Smooth muscle cell (in vitro differentiated cells): ENCODE results near the gene USP32. TPM values are rescaled to one million over a fixed set of nuclear protein-coding genes. Genes with fewer than 3 reads are reported as not detected.
"Not testable (repeated sequence)": the region's sequence is repeated elsewhere in the genome, so short reads cannot be mapped to it uniquely, and the experiment has no call there.

Experiments used
- DNase-seq: peaks from one replicate; lab custom pipeline; 2025; ENCODE audit not compliant: unreplicated experiment; lab: John Stamatoyannopoulos, UW
- H2AFZ ChIP-seq: fragments of 200-600 bp; sonication (generic); 2 replicates; pipeline ENCODE4 v1.6.0; 2016; ENCODE audit warnings: antibody characterized with exemption, low read depth, mild to moderate bottlenecking
- H3F3A ChIP-seq: fragments of 200-600 bp; sonication (generic); 2 replicates; pipeline ENCODE4 v1.6.0; 2017; ENCODE audit warnings: antibody characterized with exemption, low read depth
- H3K27ac ChIP-seq: fragments of 200-600 bp; sonication (generic); 2 replicates; pipeline ENCODE4 v1.5.1; 2016; ENCODE audit warnings: low read depth, mild to moderate bottlenecking
- H3K27me3 ChIP-seq: fragments of 200-600 bp; sonication (generic); 2 replicates; pipeline ENCODE4 v1.6.1; 2016; ENCODE audit warnings: low read depth, mild to moderate bottlenecking
- H3K36me3 ChIP-seq: fragments of 200-600 bp; sonication (generic); 2 replicates; pipeline ENCODE4 v1.5.1; 2016; ENCODE audit warnings: low read depth
- H3K4me1 ChIP-seq: fragments of 200-600 bp; sonication (generic); 2 replicates; pipeline ENCODE4 v1.5.1; 2016; ENCODE audit warnings: low read depth
- H3K4me2 ChIP-seq: fragments of 200-600 bp; sonication (generic); 2 replicates; pipeline ENCODE4 v1.6.0; 2016; ENCODE audit warnings: mild to moderate bottlenecking
- H3K4me3 ChIP-seq: fragments of 200-600 bp; sonication (generic); 2 replicates; pipeline ENCODE4 v1.5.1; 2016; ENCODE audit warnings: mild to moderate bottlenecking
- H3K79me2 ChIP-seq: fragments of 200-600 bp; sonication (generic); 2 replicates; pipeline ENCODE4 v1.6.0; 2016; ENCODE audit warnings: low read depth, mild to moderate bottlenecking
- H3K9ac ChIP-seq: fragments of 200-600 bp; sonication (generic); 2 replicates; pipeline ENCODE4 v1.6.0; 2016; ENCODE audit warnings: low read depth
- H3K9me3 ChIP-seq: fragments of 200-600 bp; sonication (generic); replicated peaks from 2 replicates; pipeline ENCODE4 v1.5.1; 2016; ENCODE audit warnings: low read depth
- H4K20me1 ChIP-seq: fragments of 200-600 bp; sonication (generic); 2 replicates; pipeline ENCODE4 v1.6.0; 2016; ENCODE audit warnings: low read depth
- WGBS: methylation state at CpG from one replicate; pipeline ENCODE4 v1.1.7; 2016; ENCODE audit warnings: low lambda C conversion rate; 5-methylcytosine and 5-hydroxymethylcytosine counted together
- polyA plus RNA-seq: library from polyadenylated mRNA; unstranded; fragments of >200 nt; fragmentation: Nextera tagmentation; extraction: Ambion mirVana; gene quantifications from 2 replicates; pipeline ENCODE4 v1.2.1, GENCODE V29; 2016
- total RNA-seq: library from RNA; depleted of rRNA; stranded (reverse); fragments of >200 nt; gene quantifications from 2 replicates; pipeline ENCODE4 v1.2.3, GENCODE V29; 2014
- TF ChIP-seq, protein P1 (sequence below): fragments of 200-600 bp; sonication (generic); IDR thresholded peaks from 2 replicates; pipeline ENCODE4 v1.5.1; 2017; ENCODE audit warnings: borderline replicate concordance, mild to moderate bottlenecking, antibody characterized with exemption; ENCODE audit not compliant: insufficient read depth, poor library complexity, severe bottlenecking

The USP32 gene
- total and polyA plus RNA-seq, 2 experiments from 2014 or later, result 10.5 to 21.7 TPM

DNA sequence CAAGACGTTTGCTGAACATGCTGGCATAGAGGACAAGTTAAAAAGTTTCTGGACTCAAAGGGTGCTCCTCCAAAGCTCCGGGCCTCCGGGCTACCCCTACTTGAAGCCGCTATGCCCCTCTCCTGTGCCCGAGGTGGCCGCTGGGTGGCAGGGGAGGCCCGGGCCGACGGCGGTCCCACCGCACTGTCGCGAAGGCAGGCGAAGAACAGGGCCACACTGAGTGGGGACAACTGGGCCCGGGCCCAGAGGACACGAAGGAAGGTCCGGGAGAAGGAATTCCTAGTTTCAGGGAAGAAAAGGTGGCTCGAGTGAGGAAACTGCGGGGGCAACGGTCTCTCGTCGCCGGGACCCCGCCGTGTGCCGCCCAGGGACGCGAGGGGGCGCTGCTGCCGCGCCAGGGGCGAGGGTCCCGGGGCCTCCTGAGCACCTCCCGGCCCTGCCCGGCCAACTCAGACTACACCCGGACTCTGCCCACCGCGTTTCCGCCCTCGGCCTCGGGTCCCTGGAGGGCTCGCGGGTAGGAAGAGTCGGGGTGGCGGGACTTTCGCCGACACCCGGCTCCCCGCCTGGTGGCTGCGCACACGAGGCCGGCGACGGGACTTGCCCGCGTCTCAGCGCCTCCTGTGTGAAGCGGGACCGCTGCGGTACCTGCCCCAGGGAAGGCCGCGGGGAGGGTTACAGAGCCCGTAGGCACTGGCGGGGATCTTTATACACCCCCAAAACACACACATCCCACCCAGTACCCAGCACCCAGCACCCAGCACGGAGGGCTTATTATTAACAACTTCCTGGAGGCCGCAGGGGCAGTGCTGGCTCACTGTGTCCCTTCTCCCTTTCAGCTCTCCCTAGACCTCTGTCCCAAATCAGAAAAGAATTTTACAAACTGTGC lies 29.6 kb upstream of the USP32 start:
- Histone ChIP-seq H3K9ac (peak overlapping the region; percentile 30), H2AFZ (peak overlapping the region; percentile 90), H3K9me3 (no peaks in the 10 kb centered on the region), H3K27ac (no peak overlapping the region), H3K27me3 (no peaks in the 10 kb centered on the region), H3K4me3 (peak overlapping the region; percentile 56), H3K4me2 (peak overlapping the region; percentile 84), H4K20me1 (no peaks in the 10 kb centered on the region), H3K79me2 (no peaks in the 10 kb centered on the region), H3F3A (no peaks in the 10 kb centered on the region), H3K4me1 (no peaks in the 10 kb centered on the region), H3K36me3 (no peaks in the 10 kb centered on the region)
- TF ChIP-seq, protein P1, sequence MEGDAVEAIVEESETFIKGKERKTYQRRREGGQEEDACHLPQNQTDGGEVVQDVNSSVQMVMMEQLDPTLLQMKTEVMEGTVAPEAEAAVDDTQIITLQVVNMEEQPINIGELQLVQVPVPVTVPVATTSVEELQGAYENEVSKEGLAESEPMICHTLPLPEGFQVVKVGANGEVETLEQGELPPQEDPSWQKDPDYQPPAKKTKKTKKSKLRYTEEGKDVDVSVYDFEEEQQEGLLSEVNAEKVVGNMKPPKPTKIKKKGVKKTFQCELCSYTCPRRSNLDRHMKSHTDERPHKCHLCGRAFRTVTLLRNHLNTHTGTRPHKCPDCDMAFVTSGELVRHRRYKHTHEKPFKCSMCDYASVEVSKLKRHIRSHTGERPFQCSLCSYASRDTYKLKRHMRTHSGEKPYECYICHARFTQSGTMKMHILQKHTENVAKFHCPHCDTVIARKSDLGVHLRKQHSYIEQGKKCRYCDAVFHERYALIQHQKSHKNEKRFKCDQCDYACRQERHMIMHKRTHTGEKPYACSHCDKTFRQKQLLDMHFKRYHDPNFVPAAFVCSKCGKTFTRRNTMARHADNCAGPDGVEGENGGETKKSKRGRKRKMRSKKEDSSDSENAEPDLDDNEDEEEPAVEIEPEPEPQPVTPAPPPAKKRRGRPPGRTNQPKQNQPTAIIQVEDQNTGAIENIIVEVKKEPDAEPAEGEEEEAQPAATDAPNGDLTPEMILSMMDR, result peak; percentile 96
- 2% methylated on average over 56 of the region's 66 CpGs for WGBS
- DNase-seq, result peak; percentile 62

DNA sequence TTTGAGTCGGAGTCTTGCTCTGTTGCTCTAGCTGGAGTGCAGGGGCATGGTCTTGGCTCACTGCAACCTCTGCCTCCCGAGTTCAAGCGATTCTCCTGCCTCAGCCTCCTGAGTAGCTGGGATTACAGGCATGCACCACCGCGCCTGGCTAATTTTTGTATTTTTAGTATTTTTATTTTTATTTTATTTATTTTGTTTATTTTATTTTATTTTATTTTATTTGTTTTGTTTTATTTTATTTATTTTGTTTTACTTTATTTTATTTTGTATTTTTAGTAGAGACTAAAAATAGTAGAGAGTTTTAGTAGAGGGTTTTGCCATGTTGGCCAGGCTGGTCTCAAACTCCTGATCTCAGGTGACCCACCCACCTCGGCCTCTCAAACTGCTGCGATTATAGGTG lies 27.9 kb upstream of the USP32 start:
- H3K79me2 ChIP-seq, H3K27me3 ChIP-seq, H3F3A ChIP-seq, H3K27ac ChIP-seq, H3K9me3 ChIP-seq, H3K36me3 ChIP-seq, H3K4me2 ChIP-seq, H3K4me1 ChIP-seq, H2AFZ ChIP-seq, H3K4me3 ChIP-seq, H4K20me1 ChIP-seq, DNase-seq, H3K9ac ChIP-seq: not testable (repeated sequence)
- 95% methylated on average over 7 of the region's 7 CpGs for WGBS

DNA sequence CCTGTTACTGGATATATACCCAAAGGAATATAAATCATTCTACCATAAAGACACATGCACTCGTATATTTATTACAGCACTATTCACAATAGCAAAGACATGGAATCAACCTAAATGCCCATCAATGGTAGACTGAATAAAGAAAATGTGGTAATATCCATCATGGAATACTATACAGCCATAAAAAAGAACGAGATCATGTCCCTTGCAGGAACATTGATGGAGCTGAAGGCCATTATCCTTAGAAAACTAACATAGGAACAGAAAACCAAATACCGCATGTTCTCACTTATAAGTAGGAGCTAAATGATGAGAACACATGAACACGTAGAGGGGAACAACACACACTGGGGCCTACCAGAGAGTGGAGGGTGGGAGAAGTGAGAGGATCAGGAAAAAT lies 27.1 kb upstream of the USP32 start:
- H3K36me3 ChIP-seq, H2AFZ ChIP-seq, H3K27ac ChIP-seq, H3K27me3 ChIP-seq, H3F3A ChIP-seq, DNase-seq, H3K79me2 ChIP-seq, H3K9me3 ChIP-seq, H3K4me3 ChIP-seq, H4K20me1 ChIP-seq, H3K4me1 ChIP-seq, H3K4me2 ChIP-seq, H3K9ac ChIP-seq: not testable (repeated sequence)
- WGBS, result 96% methylated on average over 4 of the region's 4 CpGs

DNA sequence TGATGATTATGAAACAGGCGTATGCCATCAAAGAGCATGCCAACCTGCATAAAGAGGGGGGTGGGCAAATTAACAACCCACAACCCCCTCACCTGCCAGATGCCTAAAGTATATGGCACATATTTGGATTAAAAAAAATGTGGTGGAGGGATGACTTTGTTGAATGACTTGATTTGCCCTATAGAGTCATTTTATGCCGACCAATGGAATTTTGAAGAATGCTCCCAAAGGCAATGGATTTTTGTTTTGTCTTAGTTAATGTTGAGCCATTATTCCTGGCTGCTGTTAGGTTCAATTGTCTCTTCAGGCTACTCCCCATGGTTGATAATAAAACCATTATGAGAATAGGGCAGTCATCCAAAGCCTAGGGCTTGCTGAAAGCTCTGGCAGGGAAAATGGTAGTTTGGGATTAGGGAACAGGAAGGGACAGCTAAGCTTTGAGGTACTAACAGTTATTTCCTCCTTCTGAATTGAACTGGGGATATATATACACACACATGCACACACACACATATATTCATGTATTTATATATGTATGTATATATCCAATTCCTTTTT lies 24.5 kb upstream of the USP32 start:
- no peaks in the 10 kb centered on the region for H3K4me1 ChIP-seq
- WGBS, result 99% methylated on average over 2 of the region's 2 CpGs
- TF ChIP-seq, protein P1, result no peak
- H3K4me2 ChIP-seq, result no peak overlapping the region
- H3K9me3 ChIP-seq, result no peaks in the 10 kb centered on the region
- H3K27ac ChIP-seq, result no peak overlapping the region
- no peaks in the 10 kb centered on the region for H3K79me2 ChIP-seq
- no peak overlapping the region for H3K9ac ChIP-seq
- no peaks in the 10 kb centered on the region for H3K27me3 ChIP-seq
- H4K20me1 ChIP-seq, result no peaks in the 10 kb centered on the region
- no peaks in the 10 kb centered on the region for H3F3A ChIP-seq
- DNase-seq, result no peak
- H3K4me3 ChIP-seq, result no peak overlapping the region
- no peaks in the 10 kb centered on the region for H3K36me3 ChIP-seq
- no peak overlapping the region for H2AFZ ChIP-seq
